Left hindlimb (tissue), 1 donor: ENCODE measurements around the gene RAB32.
"Not testable (repeated sequence)": the region's sequence is repeated elsewhere in the genome, so short reads cannot be mapped to it uniquely, and the experiment has no call there.

Experiments
- DNase-seq: peaks from one replicate; pipeline ENCODE4 v3.0.0-alpha.2; 2018

The RAB32 gene

DNA sequence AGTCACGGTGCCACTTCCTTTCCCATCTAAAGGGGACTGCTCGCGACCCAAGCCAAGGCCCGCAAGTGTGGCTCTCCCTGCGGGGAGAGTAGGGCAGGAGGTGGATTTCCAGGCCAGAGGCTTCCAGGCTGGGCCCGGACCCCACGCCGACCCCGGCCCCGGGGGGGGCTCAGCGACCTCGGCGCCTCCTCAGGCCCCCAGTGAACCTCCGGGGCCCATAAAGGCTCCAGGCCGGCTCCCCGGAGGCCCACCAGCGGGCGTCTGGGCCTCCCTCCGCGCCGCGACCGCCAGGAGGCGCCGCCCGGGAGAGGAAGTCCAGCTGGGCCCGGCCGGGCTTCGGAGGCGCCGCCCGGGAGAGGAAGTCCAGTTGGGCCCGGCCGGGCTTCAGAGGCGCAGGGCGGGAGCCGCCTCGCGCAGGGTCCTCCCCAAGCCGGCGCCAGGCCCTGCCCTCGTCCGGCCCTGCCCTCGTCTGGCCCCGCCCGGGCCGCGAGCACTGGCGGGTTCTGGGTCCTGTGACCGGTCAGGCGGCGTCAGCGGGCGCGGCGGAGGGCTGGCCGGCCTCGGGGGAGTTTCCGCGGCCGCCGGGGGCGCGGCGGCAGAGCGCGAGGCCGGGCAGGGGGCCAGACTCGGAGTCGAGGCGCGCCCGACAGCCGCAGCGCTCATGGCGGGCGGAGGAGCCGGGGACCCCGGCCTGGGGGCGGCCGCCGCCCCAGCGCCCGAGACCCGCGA, at the start of gene RAB32:
Gene RAB32, plus strand, starts transcription at position 623 of the 729 bp plus-strand sequence. Its CDS starts 39 bp downstream, at position 662.
- DNase-seq: peak; percentile 93

DNA sequence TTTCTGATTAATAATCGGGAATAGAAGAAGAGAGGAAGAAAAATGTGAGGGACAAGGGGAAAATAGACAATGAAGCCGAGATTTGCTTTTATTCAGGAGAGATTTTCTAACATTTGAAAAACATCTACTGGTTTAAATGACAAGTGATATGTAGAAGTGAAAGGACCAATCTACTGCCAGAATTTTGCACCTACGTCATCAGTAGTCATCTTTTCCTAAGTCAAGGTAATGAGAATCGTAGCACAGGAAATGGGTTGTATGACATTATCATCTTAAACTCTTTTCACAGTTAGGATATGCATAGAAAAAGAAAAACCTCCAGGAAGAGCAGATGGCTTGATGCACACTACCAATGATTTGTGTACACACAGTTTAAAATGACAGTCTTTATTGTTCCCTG, 45.3 kb upstream of the RAB32 start:
- DNase-seq: no peak

DNA sequence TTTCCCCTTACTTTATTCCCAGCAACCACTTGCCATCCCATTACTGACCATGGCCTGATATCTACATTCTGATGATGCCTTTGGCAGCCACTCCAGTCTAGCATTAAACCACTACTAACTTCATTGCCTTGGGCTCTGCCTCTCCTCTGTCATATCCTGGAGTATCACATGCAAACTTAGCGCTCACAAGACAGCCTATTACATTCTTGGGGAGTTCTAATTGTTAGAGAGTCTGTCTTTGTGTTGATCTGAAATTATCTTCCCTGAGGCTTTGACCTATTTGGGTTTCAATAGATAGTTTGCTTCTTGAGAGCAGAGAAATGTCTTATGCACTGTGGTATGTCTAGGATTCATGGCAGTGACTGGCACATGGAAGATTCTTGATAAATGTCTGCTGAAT, 40.5 kb upstream of the RAB32 start:
- no peak for DNase-seq

DNA sequence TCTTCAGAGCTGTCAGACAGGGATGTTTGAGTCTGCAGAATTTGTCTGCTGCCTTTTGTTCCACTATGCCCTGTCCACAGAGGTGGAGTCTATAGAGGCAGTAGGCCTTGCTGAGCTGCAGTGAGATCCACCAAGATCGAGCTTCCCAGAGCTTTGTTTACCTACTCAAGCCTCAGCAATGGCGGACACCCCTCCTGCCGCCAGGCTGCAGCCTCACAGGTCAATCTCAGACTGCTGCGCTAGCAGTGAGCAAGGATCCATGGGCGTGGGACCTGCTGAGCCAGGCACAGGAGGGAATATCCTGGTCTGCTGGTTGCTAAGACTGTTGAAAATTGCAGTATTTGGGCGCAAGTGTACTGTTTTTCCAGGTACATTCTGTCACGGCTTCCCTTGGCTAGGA, 28.4 kb upstream of the RAB32 start:
- DNase-seq: no peak

DNA sequence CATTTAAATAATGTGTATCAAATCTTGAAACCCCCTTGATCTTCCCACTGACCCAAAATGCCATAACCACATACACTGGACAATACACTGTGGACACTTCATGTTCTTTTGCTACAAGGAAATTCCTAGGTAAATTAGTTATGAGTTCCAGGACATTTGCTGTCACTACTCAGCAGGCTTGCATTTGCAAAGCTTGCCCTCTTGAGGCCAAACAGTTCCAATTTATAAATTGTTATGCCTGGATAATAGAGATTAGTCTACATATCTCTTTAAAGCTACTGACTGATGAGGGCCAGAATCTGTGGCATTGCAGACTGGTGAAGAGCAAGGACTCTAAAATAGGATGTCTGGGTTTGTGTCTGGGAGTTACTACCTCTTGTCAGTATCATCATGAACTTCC, 17.4 kb upstream of the RAB32 start:
- DNase-seq: no peak

DNA sequence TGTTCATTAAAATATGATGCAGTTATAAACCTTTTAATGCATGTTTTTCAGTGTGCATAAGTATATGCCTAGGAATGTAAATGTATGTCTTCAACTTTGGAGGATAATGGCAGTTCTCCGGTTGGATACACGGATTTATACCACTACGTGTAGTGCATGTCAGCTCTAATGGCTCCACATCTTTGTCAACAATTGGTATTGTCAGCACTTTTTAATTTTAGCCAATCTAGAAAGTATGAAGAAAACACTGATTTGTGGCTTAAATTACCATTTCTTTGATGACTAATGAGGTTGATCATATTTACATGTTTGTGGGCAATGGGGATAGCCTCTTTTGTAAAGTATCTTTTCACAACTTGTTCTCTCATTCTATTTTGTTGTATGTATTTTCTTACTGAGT, 10.9 kb upstream of the RAB32 start:
- no peak for DNase-seq

DNA sequence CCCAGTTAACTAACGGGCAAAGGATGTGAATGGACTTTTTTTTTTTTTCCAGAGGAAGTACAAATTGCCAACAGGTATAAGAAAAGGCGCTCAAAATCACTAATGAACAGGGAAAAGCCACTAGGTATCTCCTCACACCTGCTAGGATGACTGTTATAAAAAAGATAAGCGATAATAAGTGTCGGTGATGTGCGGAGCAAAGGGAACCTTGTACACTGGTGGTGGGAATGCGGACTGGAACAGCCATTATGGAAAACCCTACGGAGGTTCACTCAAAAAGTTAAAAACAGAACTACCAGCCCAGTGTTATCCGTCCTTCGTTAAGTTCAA, 787 bp upstream of the RAB32 start:
- no peak for DNase-seq

DNA sequence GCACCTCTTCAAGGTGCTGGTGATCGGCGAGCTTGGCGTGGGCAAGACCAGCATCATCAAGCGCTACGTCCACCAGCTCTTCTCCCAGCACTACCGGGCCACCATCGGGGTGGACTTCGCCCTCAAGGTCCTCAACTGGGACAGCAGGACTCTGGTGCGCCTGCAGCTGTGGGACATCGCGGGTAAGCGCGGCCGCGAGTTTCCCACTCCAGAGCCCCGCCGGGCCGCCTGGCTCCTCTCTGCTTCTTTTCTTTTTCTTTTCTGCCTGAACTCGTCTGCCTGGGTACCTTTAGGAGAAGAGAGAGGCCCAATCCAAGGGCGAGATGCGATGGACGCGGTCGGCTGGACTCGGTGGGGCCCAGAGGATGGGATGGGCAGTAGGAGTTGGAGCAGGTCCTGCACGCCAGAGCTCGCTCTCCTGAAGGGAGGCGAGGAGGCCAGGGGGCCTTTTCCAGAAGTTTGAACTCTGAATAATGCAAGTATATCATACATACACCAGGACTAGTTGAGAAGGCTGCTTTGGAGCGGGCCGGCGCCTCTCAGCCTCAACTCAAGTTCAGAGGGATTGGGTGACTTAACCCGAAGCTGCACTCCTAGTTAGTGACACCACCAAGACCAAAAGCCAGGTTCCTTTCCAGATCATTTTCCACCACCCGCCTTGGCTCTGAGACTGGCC, 445 bp downstream of the RAB32 start:
- peak; percentile 71 for DNase-seq

DNA sequence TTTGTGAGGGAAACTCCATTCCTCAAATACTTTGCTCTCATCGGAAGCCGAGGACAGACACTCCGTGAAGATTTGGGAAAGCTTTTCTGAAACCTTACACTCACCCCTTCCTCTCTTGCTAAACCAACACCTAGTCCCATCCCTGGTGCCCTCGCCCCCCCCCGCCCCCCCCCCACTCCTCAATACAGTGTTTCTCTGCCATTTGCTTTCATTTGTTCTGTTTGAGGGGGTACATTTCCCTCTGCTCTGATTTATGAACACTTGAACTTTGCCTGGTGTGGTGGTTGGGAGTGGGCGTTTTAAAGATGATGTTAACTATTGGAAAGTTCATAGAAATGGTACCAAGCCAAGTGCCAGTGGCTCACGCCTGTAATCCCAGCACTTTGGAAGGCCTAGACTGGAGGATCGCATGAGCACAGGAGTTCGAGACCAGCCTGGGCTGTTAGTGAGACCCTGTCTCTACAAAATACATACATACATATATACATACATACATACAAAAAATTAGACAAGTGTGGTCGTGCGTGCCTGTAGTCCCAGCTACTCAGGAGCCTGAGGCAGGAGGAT, 1.1 kb downstream of the RAB32 start:
- DNase-seq: no peak

DNA sequence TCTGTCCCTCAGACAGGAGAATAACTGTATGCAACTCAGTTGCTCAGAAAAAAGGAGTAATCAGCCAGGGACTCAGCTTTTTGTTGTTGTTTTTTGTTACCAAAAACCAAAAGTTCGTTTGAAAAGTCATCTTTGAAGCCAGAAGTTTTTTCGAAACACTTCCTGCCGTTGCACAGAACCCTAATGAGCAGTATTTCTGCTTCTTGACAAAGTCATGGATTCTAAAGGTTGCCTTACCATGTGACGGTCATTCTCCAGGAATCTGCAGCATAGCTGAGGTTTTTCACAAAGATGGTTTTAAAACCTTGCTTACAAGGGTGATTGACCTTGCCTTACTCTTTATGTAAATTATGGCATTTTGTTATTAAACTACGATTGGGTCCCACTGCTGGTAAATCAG, 1.9 kb downstream of the RAB32 start:
- DNase-seq: no peak

DNA sequence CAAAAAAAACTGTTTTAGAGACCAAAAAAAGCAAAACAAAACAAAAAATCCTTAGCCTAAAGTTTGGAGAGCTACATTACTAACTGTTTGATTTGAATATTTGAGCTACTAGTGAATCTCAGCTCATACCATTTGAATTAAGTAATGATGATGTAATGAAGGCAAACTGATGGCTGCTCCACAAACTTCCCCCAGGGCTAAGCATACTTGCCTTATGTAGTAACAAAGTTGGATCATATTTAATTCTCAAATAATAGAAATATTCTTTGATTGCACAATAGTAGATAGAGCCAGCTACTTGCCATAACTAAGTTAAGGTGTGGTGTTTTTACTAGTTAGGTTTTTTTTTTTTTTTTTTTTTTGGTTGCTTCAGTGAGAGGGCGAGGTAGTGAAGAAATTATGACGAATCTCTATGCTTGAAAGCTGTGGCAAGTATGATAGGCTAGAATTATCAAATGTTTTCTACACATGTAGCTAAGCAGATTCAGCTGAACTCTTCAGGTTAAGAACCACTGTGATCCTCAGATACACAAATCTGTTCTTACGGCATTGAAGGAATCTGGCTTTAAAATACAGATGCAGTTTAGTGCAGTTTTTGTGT, 2.9 kb downstream of the RAB32 start:
- no peak for DNase-seq

DNA sequence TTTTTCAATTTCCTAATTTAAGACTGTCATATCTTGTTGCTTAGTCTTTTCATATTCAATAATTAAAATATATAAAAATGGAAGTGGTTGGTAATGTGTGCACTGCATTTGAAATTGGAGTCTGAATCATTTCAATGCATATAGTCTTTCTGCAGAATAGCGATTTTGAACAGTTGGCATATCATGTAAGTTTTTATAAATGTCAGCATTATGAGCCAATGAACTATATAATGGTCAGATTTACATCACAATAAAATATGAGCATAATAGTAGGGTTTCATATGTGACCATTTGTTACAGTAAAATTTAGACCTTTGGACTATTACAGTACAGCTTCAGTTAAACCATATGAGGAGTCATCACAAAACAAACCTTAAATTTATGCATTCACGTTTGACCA, 4.3 kb downstream of the RAB32 start:
- no peak for DNase-seq

DNA sequence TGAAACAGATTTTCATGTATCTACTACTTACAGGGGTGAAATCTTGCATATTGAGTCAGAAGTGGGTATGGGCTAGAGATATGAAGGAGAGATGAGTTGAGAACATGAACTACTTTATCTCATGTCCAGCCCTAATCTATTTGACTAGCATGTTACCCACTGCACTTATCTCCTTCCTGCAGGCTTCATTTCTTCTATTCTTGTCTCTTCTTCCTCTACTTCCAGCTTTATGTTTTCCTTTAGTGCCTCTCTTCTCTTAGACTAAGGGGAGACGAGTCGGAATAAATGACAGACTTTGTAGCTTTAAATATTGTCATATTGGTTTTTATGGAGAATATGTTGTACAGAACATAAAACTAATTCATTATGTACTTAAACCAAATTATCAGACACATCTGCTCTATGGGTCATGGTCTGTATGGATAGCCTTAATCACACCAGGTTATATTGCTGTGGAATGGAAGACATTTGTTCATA, 5.3 kb downstream of the RAB32 start:
- no peak for DNase-seq

DNA sequence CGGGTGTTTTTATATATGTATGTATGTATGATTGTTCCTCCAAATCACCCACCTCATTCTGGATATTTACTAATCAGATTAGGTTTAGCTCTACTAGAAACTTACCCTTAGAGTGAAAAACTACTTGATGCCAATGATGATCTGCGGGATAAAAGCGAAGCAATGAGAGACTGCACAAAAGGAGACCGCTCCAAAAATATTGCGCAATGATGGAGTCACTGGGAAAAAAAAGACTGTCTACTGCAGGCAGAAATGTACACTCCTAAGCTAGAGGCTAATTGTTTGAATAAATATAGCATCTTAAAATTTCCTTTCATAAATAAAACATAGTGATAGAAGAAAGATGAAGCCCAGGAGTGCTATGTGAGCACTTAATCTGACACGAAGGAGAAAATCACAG, 7.3 kb downstream of the RAB32 start:
- no peak for DNase-seq

DNA sequence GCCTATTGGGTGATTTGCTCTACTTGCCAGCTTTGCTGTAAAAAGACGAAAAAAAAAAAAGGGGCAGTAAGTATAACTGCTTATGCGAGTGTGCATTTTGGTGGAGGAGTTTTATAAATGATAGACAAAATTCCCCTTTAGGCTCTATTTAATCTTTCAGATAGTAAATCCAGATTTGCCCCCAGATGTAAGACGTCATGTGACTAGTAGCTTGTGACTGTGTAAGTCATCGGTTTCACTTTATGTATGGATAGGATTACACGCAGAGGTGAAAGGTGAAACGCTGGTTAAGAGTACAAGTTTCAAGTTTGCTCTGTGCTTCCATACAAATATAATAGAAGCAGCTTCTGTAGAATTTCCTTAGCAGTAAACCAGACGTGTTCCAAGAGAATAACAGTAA, 7.9 kb downstream of the RAB32 start:
- DNase-seq: no peak

DNA sequence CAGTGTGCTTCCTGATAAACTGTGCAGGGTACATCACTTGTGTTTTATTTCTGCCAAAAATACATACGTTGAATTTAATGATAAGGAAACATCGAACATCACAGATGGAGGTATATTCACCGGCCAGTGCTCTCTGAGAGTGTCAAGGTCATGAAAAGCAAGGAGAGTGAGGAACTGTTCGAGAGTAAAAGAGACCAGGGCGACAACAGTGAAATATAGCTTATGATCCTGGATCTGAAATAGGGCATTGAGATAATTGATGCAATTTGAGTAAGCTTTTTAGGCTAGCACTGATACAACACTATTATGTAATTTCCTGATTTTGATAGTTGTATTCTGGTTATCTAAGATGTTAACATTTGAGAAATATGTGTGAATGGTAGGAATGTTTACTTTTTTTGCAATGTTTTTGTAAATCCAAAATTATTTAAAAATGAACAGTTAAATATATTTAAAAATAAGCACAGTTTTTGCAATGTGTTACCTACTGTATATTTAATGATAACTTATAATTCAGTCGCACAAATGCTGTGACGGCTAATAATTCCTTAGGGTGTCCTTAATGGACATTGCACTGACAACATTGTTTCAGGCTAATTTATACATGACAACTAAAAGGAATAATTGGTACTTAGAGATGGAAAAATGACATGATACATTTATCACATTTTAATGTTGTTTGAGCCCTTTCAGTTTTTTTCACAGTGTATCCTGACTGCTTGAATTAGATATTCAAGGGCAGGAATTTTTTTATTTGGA, 9.9 kb downstream of the RAB32 start:
- DNase-seq: no peak

DNA sequence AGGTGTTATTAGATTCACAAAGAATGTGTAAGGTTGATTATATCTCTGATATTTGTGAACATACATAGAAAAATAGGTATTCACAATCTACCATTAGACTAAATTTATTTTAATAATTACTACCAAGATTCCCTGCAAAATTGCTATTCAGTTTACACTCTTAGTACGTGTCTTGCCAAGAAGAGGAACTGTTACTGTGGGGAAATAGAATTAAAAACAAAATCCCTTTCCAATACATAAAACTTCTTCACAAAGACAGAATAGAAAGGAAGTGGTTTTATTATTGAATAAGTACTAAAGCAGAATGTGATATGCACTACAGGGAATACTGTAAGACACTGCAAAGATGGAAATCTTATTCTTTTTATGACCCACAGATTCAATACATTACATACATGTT, 17.0 kb downstream of the RAB32 start:
- DNase-seq: no peak

DNA sequence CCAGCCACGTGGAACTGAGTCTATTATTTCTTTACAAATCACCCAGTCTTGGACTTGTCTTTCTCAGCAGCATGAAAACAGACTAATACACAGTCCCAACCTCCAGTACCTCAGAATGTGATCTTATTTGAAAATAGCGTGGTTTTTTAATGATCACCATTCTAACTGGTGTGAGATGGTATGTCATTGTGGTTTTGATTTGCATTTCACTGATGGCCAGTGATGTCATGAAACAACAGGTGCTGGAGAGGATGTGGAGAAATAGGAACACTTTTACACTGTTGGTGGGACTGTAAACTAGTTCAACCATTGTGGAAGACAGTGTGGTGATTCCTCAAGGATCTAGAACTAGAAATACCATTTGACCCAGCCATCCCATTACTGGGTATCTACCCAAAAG, 23.0 kb downstream of the RAB32 start:
- not testable (repeated sequence) for DNase-seq

DNA sequence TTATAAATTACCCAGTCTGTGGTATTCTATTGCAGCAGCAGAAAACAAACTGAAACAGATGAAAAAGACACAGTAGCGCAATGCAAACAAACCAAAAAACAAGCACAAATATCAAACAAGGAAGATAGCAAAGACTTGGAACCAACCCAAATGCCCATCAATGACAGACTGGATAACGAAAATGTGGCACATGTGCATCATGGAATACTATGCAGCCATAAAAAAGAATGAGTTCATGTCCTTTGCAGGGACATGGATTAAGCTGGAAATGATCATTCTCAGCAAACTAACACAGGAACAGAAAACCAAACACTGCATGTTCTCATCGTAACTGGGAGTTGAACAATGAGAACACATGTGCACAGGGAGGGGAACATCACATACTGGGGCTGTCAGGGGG, 25.0 kb downstream of the RAB32 start:
- DNase-seq: not testable (repeated sequence)

DNA sequence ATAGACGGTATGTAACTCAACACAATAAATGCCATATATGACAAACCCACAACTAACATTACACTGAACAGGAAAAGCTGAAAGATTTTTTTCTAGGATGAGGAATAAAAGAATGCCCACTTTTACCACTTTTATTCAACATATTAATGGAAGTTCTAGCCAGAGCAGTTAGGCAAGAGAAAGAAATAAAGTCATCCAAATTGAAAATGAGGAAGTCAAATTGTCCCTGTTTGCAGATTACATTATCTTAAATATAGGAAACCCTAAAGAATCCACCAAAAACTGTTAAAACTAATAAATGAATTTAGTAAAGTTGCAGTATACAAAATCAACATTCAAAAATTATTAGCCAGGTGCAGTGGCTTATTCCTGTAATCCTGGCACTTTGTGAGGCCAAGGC, 30.6 kb downstream of the RAB32 start:
- no peak for DNase-seq

DNA sequence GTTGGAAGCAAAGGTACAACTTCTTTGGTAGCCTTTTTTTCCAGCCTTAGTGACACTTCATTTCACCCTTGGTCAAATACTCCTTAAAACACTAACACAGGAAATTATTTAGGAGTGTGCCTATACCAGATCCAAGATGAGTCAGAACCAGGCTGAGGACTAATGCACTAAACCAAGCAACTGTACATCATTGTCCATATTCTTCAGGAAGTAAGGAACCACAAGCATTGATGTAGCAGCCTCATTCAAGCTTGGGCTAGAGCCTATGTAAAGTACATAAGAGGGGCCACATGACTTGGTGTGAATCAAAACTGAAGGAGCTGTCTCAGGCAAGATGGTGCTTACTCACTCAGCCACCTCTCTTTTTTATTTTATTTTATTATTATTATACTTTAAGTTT, 34.4 kb downstream of the RAB32 start:
- DNase-seq: no peak

DNA sequence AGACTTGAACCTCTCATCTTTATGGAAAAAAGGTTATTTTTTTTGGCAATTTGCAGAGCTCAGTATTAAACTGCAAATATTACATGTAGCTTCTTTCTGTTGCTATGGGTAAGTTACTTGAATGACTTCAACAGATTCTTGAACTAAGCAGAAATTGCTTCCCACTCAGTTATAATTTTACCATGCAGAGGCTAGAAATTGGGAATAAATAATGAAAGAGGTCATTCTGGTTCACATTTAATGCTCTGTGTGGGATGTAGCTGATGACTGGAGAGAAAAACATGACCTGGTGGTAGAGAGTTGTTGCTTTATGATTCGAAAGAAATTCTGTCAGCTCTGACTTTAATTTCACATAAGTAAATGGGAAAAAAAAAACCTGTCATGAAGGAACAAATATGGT, 38.3 kb downstream of the RAB32 start:
- no peak for DNase-seq

DNA sequence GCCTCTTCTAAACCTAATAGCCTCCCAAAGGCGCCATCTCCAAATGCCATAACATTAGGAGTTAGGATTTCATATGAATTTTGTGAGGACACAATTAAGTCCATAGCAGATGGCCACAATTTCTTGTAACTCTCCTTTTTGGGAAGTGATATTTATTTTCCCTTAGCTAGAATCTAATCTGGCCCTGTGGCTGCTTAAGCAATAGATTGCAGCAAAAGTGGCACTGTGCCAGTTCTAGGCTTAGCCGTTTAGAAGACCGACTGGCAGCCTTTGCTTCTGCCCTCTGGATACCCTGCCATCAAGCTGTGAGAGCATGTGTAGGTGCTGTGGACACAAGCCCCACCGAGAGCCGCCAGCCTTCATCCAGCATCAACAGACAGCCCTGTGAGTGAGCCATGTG, 39.2 kb downstream of the RAB32 start:
- DNase-seq: no peak
